WERI-Rb-1 (cell line): Measurements from ENCODE around the gene GJC3.

Experiments
- DNase-seq: peaks from one replicate; pipeline ENCODE4 v3.0.0-alpha.2; 2020
- H3K27ac ChIP-seq: fragments of 250-450 bp; sonication (Bioruptor Pico); 2 replicates; pipeline ENCODE4 v1.5.1; 2020; ENCODE audit warnings: mild to moderate bottlenecking, moderate library complexity
- H3K27me3 ChIP-seq: fragments of 250-450 bp; sonication (Bioruptor Pico); 2 replicates; pipeline ENCODE4 v1.5.1; 2021; ENCODE audit warnings: mild to moderate bottlenecking, low read depth, moderate library complexity; ENCODE audit not compliant: insufficient read depth, severe bottlenecking
- H3K36me3 ChIP-seq: fragments of 250-450 bp; sonication (Bioruptor Pico); 2 replicates; pipeline ENCODE4 v1.5.1; 2020; ENCODE audit warnings: mild to moderate bottlenecking, moderate library complexity
- H3K4me3 ChIP-seq: 2 replicates; pipeline ENCODE4 v1.5.1; 2011; ENCODE audit warnings: low read depth, mild to moderate bottlenecking, control low read depth, low read length
- H3K9me3 ChIP-seq: fragments of 250-450 bp; sonication (Bioruptor Pico); 2 replicates; pipeline ENCODE4 v1.5.1; 2021; ENCODE audit warnings: mild to moderate bottlenecking, moderate library complexity; ENCODE audit not compliant: severe bottlenecking
- CTCF ChIP-seq: IDR thresholded peaks from 2 replicates; pipeline ENCODE4 v1.5.1; 2011; ENCODE audit warnings: low read depth, mild to moderate bottlenecking, control low read depth, inconsistent platforms, low read length

Gene GJC3

GRCh38 chr7:99881370-99881769 is 48.0 kb downstream of the GJC3 start:
- no peak for TF ChIP-seq CTCF
- Histone ChIP-seq H3K36me3 (no peaks in the 10 kb centered on the region), H3K9me3 (no peaks in the 10 kb centered on the region), H3K4me3 (no peak overlapping the region), H3K27me3 (no peaks in the 10 kb centered on the region), H3K27ac (no peak overlapping the region)
- DNase-seq, result no peak

GRCh38 chr7:99876933-99877332 is 52.5 kb downstream of the GJC3 start, which contains the start of gene OR2AE1:
Gene OR2AE1 (minus strand): TSS chr7:99877033. CDS start chr7:99877033, 0 bp downstream.
- Histone ChIP-seq H3K36me3 (no peaks in the 10 kb centered on the region), H3K9me3 (no peaks in the 10 kb centered on the region), H3K4me3 (no peak within 1 kb of the TSS), H3K27me3 (no peaks in the 10 kb centered on the region), H3K27ac (no peak within 1 kb of the TSS)
- TF ChIP-seq CTCF, result no peak
- no peak for DNase-seq

- no peak overlapping the region for H3K27ac ChIP-seq
- no peak for DNase-seq
- no peaks in the 10 kb centered on the region for H3K36me3 ChIP-seq
- no peaks in the 10 kb centered on the region for H3K9me3 ChIP-seq
- H3K4me3 ChIP-seq, result no peak overlapping the region
- H3K27me3 ChIP-seq, result no peaks in the 10 kb centered on the region
- TF ChIP-seq CTCF, result no peak
Measured at GRCh38 chr7:99876491-99876890, 52.9 kb downstream of the GJC3 start.
